Activated T-helper 17 cell treated with anti-CD3 and anti-CD28 coated beads, Interleukin-2, amount 50 U/mL, for 72 hours (primary cell): Measurements from ENCODE around the gene USP25. TPM values are rescaled to one million over a fixed set of nuclear protein-coding genes. Genes with fewer than 3 reads are reported as not detected.

ENCODE experiments used
- ATAC-seq: fragments of 150-1000 bp; cut with Tn5 transposase; replicated peaks from 2 replicates; pipeline ENCODE4 v1.10.0; 2021; ENCODE audit warnings: mild to moderate bottlenecking, moderate library complexity
- H3K27ac Mint-ChIP-seq: one replicate; pipeline ENCODE4 v1.8.0; 2022; ENCODE audit warnings: mixed read lengths
- H3K27me3 Mint-ChIP-seq: one replicate; pipeline ENCODE4 v1.8.0; 2022; ENCODE audit warnings: mixed read lengths
- H3K36me3 Mint-ChIP-seq: one replicate; pipeline ENCODE4 v1.8.0; 2022; ENCODE audit warnings: low read depth, mild to moderate bottlenecking, mixed read lengths
- H3K4me1 Mint-ChIP-seq: one replicate; pipeline ENCODE4 v1.8.0; 2022; ENCODE audit warnings: mixed read lengths
- H3K4me3 Mint-ChIP-seq: one replicate; pipeline ENCODE4 v1.8.0; 2022; ENCODE audit warnings: mild to moderate bottlenecking, mixed read lengths
- H3K9me3 Mint-ChIP-seq: one replicate; pipeline ENCODE4 v1.8.0; 2022; ENCODE audit warnings: mixed read lengths
- total RNA-seq, 2 donors: library from RNA; stranded (reverse); gene quantifications; one replicate each; pipeline ENCODE4 v1.2.3, GENCODE V29; 2022

USP25 gene
- 10 to 100 TPM; 21.3 to 35.3 TPM for total RNA-seq

- peak within 1 kb of the TSS; percentile 93 for H3K4me3 Mint-ChIP-seq
- H3K4me1 Mint-ChIP-seq = peaks cover 6% of the 10 kb centered on the region
- peaks cover 7% of the 10 kb centered on the region for H3K36me3 Mint-ChIP-seq
- no peaks in the 10 kb centered on the region for H3K27me3 Mint-ChIP-seq
- ATAC-seq = peak; percentile 81
- H3K9me3 Mint-ChIP-seq = no peaks in the 10 kb centered on the region
- H3K27ac Mint-ChIP-seq = peak within 1 kb of the TSS; percentile 92
Measured at GRCh38 chr21:15729674-15730483, at the start of gene USP25. Gene USP25 (plus strand): TSS chr21:15729982. CDS start chr21:15730394, 412 bp downstream.

- peaks cover 7% of the 10 kb centered on the region for H3K4me1 Mint-ChIP-seq
- peak overlapping the region; percentile 2 for H3K4me3 Mint-ChIP-seq
- H3K36me3 Mint-ChIP-seq = no peaks in the 10 kb centered on the region
- no peak for ATAC-seq
- peaks cover 9% of the 10 kb centered on the region for H3K27me3 Mint-ChIP-seq
- no peak overlapping the region for H3K27ac Mint-ChIP-seq
- peaks cover 4% of the 10 kb centered on the region for H3K9me3 Mint-ChIP-seq
Measured at GRCh38 chr21:15682186-15682895, 47.4 kb upstream of the USP25 start.

GRCh38 chr21:15682977-15683376 lies 46.8 kb upstream of the USP25 start:
- no peak for ATAC-seq
- H3K9me3 Mint-ChIP-seq = peaks cover 4% of the 10 kb centered on the region
- H3K27me3 Mint-ChIP-seq = peaks cover 9% of the 10 kb centered on the region

GRCh38 chr21:15686506-15686905 lies 43.3 kb upstream of the USP25 start:
- H3K36me3 Mint-ChIP-seq = no peaks in the 10 kb centered on the region
- H3K27me3 Mint-ChIP-seq = peaks cover 12% of the 10 kb centered on the region
- peaks cover 7% of the 10 kb centered on the region for H3K4me1 Mint-ChIP-seq
- H3K9me3 Mint-ChIP-seq = peaks cover 4% of the 10 kb centered on the region
- no peak for ATAC-seq
- H3K4me3 Mint-ChIP-seq = no peak overlapping the region
- no peak overlapping the region for H3K27ac Mint-ChIP-seq

More at GRCh38 chr21:15682977-15683376, 46.8 kb upstream of the USP25 start:
- Mint-ChIP-seq H3K4me3 (no peak overlapping the region), H3K36me3 (no peaks in the 10 kb centered on the region), H3K4me1 (peaks cover 7% of the 10 kb centered on the region), H3K27ac (no peak overlapping the region)

- H3K4me3 Mint-ChIP-seq = no peak overlapping the region
- peaks cover 6% of the 10 kb centered on the region for H3K4me1 Mint-ChIP-seq
- H3K36me3 Mint-ChIP-seq = no peaks in the 10 kb centered on the region
- peaks cover 13% of the 10 kb centered on the region for H3K27me3 Mint-ChIP-seq
- ATAC-seq = peak; percentile 43
- no peak overlapping the region for H3K27ac Mint-ChIP-seq
- peaks cover 4% of the 10 kb centered on the region for H3K9me3 Mint-ChIP-seq
Measured at GRCh38 chr21:15687208-15687607, 42.6 kb upstream of the USP25 start.

GRCh38 chr21:15688016-15688415 lies 41.8 kb upstream of the USP25 start:
- Mint-ChIP-seq H3K9me3 (no peaks in the 10 kb centered on the region), H3K4me1 (no peaks in the 10 kb centered on the region), H3K36me3 (no peaks in the 10 kb centered on the region), H3K27me3 (peaks cover 13% of the 10 kb centered on the region), H3K27ac (no peak overlapping the region), H3K4me3 (no peak overlapping the region)
- ATAC-seq = no peak

- H3K9me3 Mint-ChIP-seq = no peaks in the 10 kb centered on the region
- no peaks in the 10 kb centered on the region for H3K36me3 Mint-ChIP-seq
- H3K27me3 Mint-ChIP-seq = peaks cover 11% of the 10 kb centered on the region
- no peak for ATAC-seq
- H3K27ac Mint-ChIP-seq = no peak overlapping the region
- no peak overlapping the region for H3K4me3 Mint-ChIP-seq
- H3K4me1 Mint-ChIP-seq = no peaks in the 10 kb centered on the region
Measured at GRCh38 chr21:15688809-15689208, 41.0 kb upstream of the USP25 start.

GRCh38 chr21:15692711-15693110 lies 37.1 kb upstream of the USP25 start:
- no peaks in the 10 kb centered on the region for H3K4me1 Mint-ChIP-seq
- peaks cover 1% of the 10 kb centered on the region for H3K9me3 Mint-ChIP-seq
- H3K4me3 Mint-ChIP-seq = no peak overlapping the region
- peaks cover 9% of the 10 kb centered on the region for H3K27me3 Mint-ChIP-seq
- H3K27ac Mint-ChIP-seq = no peak overlapping the region
- no peaks in the 10 kb centered on the region for H3K36me3 Mint-ChIP-seq
- ATAC-seq = no peak

GRCh38 chr21:15695241-15695640 lies 34.5 kb upstream of the USP25 start:
- peaks cover 9% of the 10 kb centered on the region for H3K27me3 Mint-ChIP-seq
- ATAC-seq = no peak
- no peaks in the 10 kb centered on the region for H3K36me3 Mint-ChIP-seq
- no peak overlapping the region for H3K4me3 Mint-ChIP-seq
- H3K4me1 Mint-ChIP-seq = no peaks in the 10 kb centered on the region
- peaks cover 3% of the 10 kb centered on the region for H3K9me3 Mint-ChIP-seq
- no peak overlapping the region for H3K27ac Mint-ChIP-seq

GRCh38 chr21:15701830-15702229 lies 28.0 kb upstream of the USP25 start:
- no peak for ATAC-seq
- Mint-ChIP-seq H3K36me3 (no peaks in the 10 kb centered on the region), H3K9me3 (peaks cover 7% of the 10 kb centered on the region), H3K4me1 (no peaks in the 10 kb centered on the region), H3K4me3 (no peak overlapping the region), H3K27ac (no peak overlapping the region), H3K27me3 (no peaks in the 10 kb centered on the region)

- no peaks in the 10 kb centered on the region for H3K27me3 Mint-ChIP-seq
- no peak overlapping the region for H3K4me3 Mint-ChIP-seq
- peaks cover 4% of the 10 kb centered on the region for H3K9me3 Mint-ChIP-seq
- H3K36me3 Mint-ChIP-seq = no peaks in the 10 kb centered on the region
- no peak overlapping the region for H3K27ac Mint-ChIP-seq
- H3K4me1 Mint-ChIP-seq = no peaks in the 10 kb centered on the region
- no peak for ATAC-seq
Measured at GRCh38 chr21:15703932-15704331, 25.9 kb upstream of the USP25 start.

GRCh38 chr21:15706696-15707095 lies 23.1 kb upstream of the USP25 start:
- peaks cover 4% of the 10 kb centered on the region for H3K9me3 Mint-ChIP-seq
- peaks cover 15% of the 10 kb centered on the region for H3K27me3 Mint-ChIP-seq
- ATAC-seq = no peak
- no peaks in the 10 kb centered on the region for H3K36me3 Mint-ChIP-seq
- H3K4me1 Mint-ChIP-seq = no peaks in the 10 kb centered on the region
- no peak overlapping the region for H3K27ac Mint-ChIP-seq
- no peak overlapping the region for H3K4me3 Mint-ChIP-seq

- Mint-ChIP-seq H3K4me1 (no peaks in the 10 kb centered on the region), H3K4me3 (no peak overlapping the region), H3K27me3 (peaks cover 17% of the 10 kb centered on the region), H3K36me3 (no peaks in the 10 kb centered on the region), H3K27ac (no peak overlapping the region), H3K9me3 (peaks cover 2% of the 10 kb centered on the region)
- no peak for ATAC-seq
Measured at GRCh38 chr21:15713412-15713811, 16.4 kb upstream of the USP25 start.

- Mint-ChIP-seq H3K4me1 (no peaks in the 10 kb centered on the region), H3K27me3 (peaks cover 3% of the 10 kb centered on the region), H3K27ac (no peak overlapping the region), H3K36me3 (no peaks in the 10 kb centered on the region), H3K4me3 (no peak overlapping the region), H3K9me3 (peaks cover 6% of the 10 kb centered on the region)
- ATAC-seq = no peak
Measured at GRCh38 chr21:15718711-15719110, 11.1 kb upstream of the USP25 start.

- no peaks in the 10 kb centered on the region for H3K4me1 Mint-ChIP-seq
- H3K27ac Mint-ChIP-seq = no peak overlapping the region
- H3K27me3 Mint-ChIP-seq = peaks cover 3% of the 10 kb centered on the region
- peaks cover 6% of the 10 kb centered on the region for H3K9me3 Mint-ChIP-seq
- ATAC-seq = no peak
- H3K36me3 Mint-ChIP-seq = no peaks in the 10 kb centered on the region
- H3K4me3 Mint-ChIP-seq = no peak overlapping the region
Measured at GRCh38 chr21:15719976-15720375, 9.8 kb upstream of the USP25 start.
